ENCODE measurements around the gene MTMR6.
A peak's percentile ranks its signal among the peaks of the same experiment; 100 is the strongest.

Gene MTMR6

GRCh38 chr13:25252752-25253151 is 34.5 kb downstream of the MTMR6 start:
- no peak overlapping the region for H3K4me3 ChIP-seq (ENCODE audit: low read length)
- TF ChIP-seq CTCF (conservative IDR thresholded peaks at IDR 0.05; ENCODE audit: low read depth, low read length): no peak
- DNase-seq (ENCODE audit: low read depth): no peak

- H3K4me3 ChIP-seq (ENCODE audit: low read length): no peak overlapping the region
- no peak for DNase-seq (ENCODE audit: low read depth)
- no peak for TF ChIP-seq CTCF (conservative IDR thresholded peaks at IDR 0.05; ENCODE audit: low read depth, low read length)
These were observed 35.1 kb downstream of the MTMR6 start for GRCh38 chr13:25252225-25252624.

GRCh38 chr13:25249001-25249543 is 38.2 kb downstream of the MTMR6 start:
- no peak for DNase-seq (ENCODE audit: low read depth)
- peak; percentile 62 for TF ChIP-seq CTCF (conservative IDR thresholded peaks at IDR 0.05; ENCODE audit: low read depth, low read length)
- H3K4me3 ChIP-seq (ENCODE audit: low read length): no peak overlapping the region

- no peak overlapping the region for H3K4me3 ChIP-seq (ENCODE audit: low read length)
- no peak for TF ChIP-seq CTCF (conservative IDR thresholded peaks at IDR 0.05; ENCODE audit: low read depth, low read length)
- DNase-seq (ENCODE audit: low read depth): no peak
These were observed 39.2 kb downstream of the MTMR6 start for GRCh38 chr13:25248071-25248470.

GRCh38 chr13:25247360-25247759 is 39.9 kb downstream of the MTMR6 start:
- H3K4me3 ChIP-seq (ENCODE audit: low read length): no peak overlapping the region
- TF ChIP-seq CTCF (conservative IDR thresholded peaks at IDR 0.05; ENCODE audit: low read depth, low read length): no peak
- peak; percentile 34 for DNase-seq (ENCODE audit: low read depth)

GRCh38 chr13:25244123-25244522 is 43.2 kb downstream of the MTMR6 start:
- DNase-seq (ENCODE audit: low read depth): no peak
- H3K4me3 ChIP-seq (ENCODE audit: low read length): no peak overlapping the region
- no peak for TF ChIP-seq CTCF (conservative IDR thresholded peaks at IDR 0.05; ENCODE audit: low read depth, low read length)

GRCh38 chr13:25242956-25243355 is 44.3 kb downstream of the MTMR6 start:
- no peak overlapping the region for H3K4me3 ChIP-seq (ENCODE audit: low read length)
- no peak for TF ChIP-seq CTCF (conservative IDR thresholded peaks at IDR 0.05; ENCODE audit: low read depth, low read length)
- no peak for DNase-seq (ENCODE audit: low read depth)

Data from retinal pigment epithelial cell (primary cell).